Body of pancreas (tissue), 4 donors: ENCODE results near the gene UQCC2. TPM values are rescaled to one million over a fixed set of nuclear protein-coding genes. Genes with fewer than 3 reads are reported as not detected.

ENCODE experiments used
- ATAC-seq: fragments of 150-250 bp; one replicate; pipeline ENCODE4 v1.9.1; 2016
- DNase-seq, 4 donors: peaks; one replicate each; pipeline ENCODE4 v3.0.0-alpha.2; 2019
- H3K27ac ChIP-seq, 4 donors: fragments of 200-600 bp; sonication (generic); 1 replicate in 3 of 4; 2 replicates in 1 of 4; pipeline versions ENCODE4 v1.5.1 to v1.6.1; 2016 to 2019; ENCODE audit warnings: mild to moderate bottlenecking in 1 of 4, mixed read lengths in 1 of 4, moderate library complexity in 1 of 4
- H3K27me3 ChIP-seq, 2 donors: fragments of 200-600 bp; sonication (generic); one replicate each; pipeline ENCODE4 v1.6.0; 2016; ENCODE audit warnings: mild to moderate bottlenecking in 1 of 2
- H3K36me3 ChIP-seq, 2 donors: fragments of 200-600 bp; sonication (generic); replicated peaks in 1 of 2; 2 replicates each; pipeline ENCODE4 v1.5.1; 2016; ENCODE audit warnings: low read depth in 2 of 2; ENCODE audit not compliant: insufficient read depth in 1 of 2
- H3K4me1 ChIP-seq: fragments of 200-600 bp; sonication (generic); one replicate; pipeline ENCODE4 v1.6.0; 2016
- H3K4me3 ChIP-seq, 2 donors: fragments of 200-600 bp; sonication (generic); 1 replicate in 1 of 2; 2 replicates in 1 of 2; pipeline ENCODE4 v1.5.1; 2016 to 2019
- H3K9me3 ChIP-seq, 3 donors: fragments of 200-600 bp; sonication (generic); 1 replicate in 2 of 3; 2 replicates in 1 of 3; pipeline ENCODE4 v1.5.1; 2016
- CTCF ChIP-seq, 7 experiments: fragments of 450-650 bp in 4 of 7; fragments of 200-600 bp in 3 of 7; sonication (generic) in 3 of 7; IDR thresholded peaks; one replicate each; pipeline ENCODE4 v1.5.1; 2016 to 2019; ENCODE audit warnings: antibody characterized with exemption in 7 of 7
- POLR2A ChIP-seq, 3 donors: fragments of 450-650 bp; IDR thresholded peaks; one replicate each; pipeline ENCODE4 v1.6.1; 2016; ENCODE audit warnings: antibody characterized with exemption in 3 of 3, mild to moderate bottlenecking in 2 of 3
- WGBS, 2 donors: methylation state at CpG; one replicate each; pipeline ENCODE4 v1.1.5; 2017; 5-methylcytosine and 5-hydroxymethylcytosine counted together
- intact Hi-C: fragments of 100-400 bp; cut with DNase I; formaldehyde crosslinking; loops from one replicate; pipeline ENCODE4 v1.15.1; 2023
- total RNA-seq, 2 donors: library from RNA; depleted of rRNA; stranded (reverse); fragments of >200 nt; gene quantifications; one replicate each; pipeline ENCODE4 v1.1.0, GENCODE V29; 2016

UQCC2 gene
- total RNA-seq, 2 donors from 2014 or later = 4.0 to 17.6 TPM

- DNase-seq = peak in 1 of 4 donors; percentile 46
- intact Hi-C loops = loop anchor here (10.0 kb wide), 1 partner anchor 58 kb away; no protein-coding TSS in a partner anchor
- Histone ChIP-seq H3K27ac (no peak overlapping the region), H3K27me3 (no peaks in the 10 kb centered on the region), H3K4me1 (peaks cover 8% of the 10 kb centered on the region), H3K9me3 (no peaks in the 10 kb centered on the region), H3K4me3 (no peak overlapping the region), H3K36me3 (no peaks in the 10 kb centered on the region)
- ATAC-seq = no peak
- no peak for TF ChIP-seq POLR2A (IDR thresholded peaks at IDR 0.05)
- TF ChIP-seq CTCF (IDR thresholded peaks at IDR 0.05) = no peak
- WGBS, 2 donors = 71 to 93% methylated on average over 6 to 10 of the region's 10 CpGs
Observed at GRCh38 chr6:33692760-33693158, 18.7 kb downstream of the UQCC2 start.

- no peak for TF ChIP-seq CTCF (IDR thresholded peaks at IDR 0.05)
Observed at GRCh38 chr6:33692078-33692759, 19.3 kb downstream of the UQCC2 start.

GRCh38 chr6:33691456-33692077, 19.9 kb downstream of the UQCC2 start:
- Histone ChIP-seq H3K36me3 (peaks cover 0 to under 1% of the 10 kb centered on the region in 2 donors), H3K27ac (no peak overlapping the region), H3K4me3 (no peak overlapping the region), H3K27me3 (no peaks in the 10 kb centered on the region), H3K9me3 (no peaks in the 10 kb centered on the region), H3K4me1 (no peaks in the 10 kb centered on the region)
- no peak for TF ChIP-seq CTCF (IDR thresholded peaks at IDR 0.05)
- no peak for TF ChIP-seq POLR2A (IDR thresholded peaks at IDR 0.05)
- ATAC-seq = no peak
- intact Hi-C loops = loop anchor here (10.0 kb wide), 1 partner anchor 57 kb away; no protein-coding TSS in a partner anchor
- WGBS, 2 donors = 83 to 88% methylated on average over 12 to 15 of the region's 15 CpGs
- DNase-seq = no peak

More at GRCh38 chr6:33692078-33692759, 19.3 kb downstream of the UQCC2 start:
- Histone ChIP-seq H3K36me3 (no peaks in the 10 kb centered on the region), H3K4me3 (no peak overlapping the region), H3K9me3 (no peaks in the 10 kb centered on the region), H3K27me3 (no peaks in the 10 kb centered on the region), H3K27ac (no peak overlapping the region), H3K4me1 (peaks cover 5% of the 10 kb centered on the region)
- 77 to 88% methylated on average over 9 to 12 of the region's 12 CpGs for WGBS, 2 donors
- ATAC-seq = no peak
- DNase-seq = no peak
- intact Hi-C loops = loop anchor here (10.0 kb wide), 1 partner anchor 57 kb away; no protein-coding TSS in a partner anchor

GRCh38 chr6:33690766-33691165, 20.7 kb downstream of the UQCC2 start:
- H3K27me3 ChIP-seq = no peaks in the 10 kb centered on the region
- H3K9me3 ChIP-seq = no peaks in the 10 kb centered on the region
- H3K4me1 ChIP-seq = no peaks in the 10 kb centered on the region
- ATAC-seq (no peak), DNase-seq (no peak)
- WGBS, 2 donors = 85 to 88% methylated on average over 13 of the region's 13 CpGs
- H3K36me3 ChIP-seq = peaks cover 0 to 6% of the 10 kb centered on the region in 2 donors
- no peak overlapping the region for H3K4me3 ChIP-seq
- H3K27ac ChIP-seq = no peak overlapping the region
- TF ChIP-seq POLR2A (IDR thresholded peaks at IDR 0.05) (no peak), CTCF (IDR thresholded peaks at IDR 0.05) (no peak)
- intact Hi-C loops = loop anchor here (10.0 kb wide), 1 partner anchor 56 kb away; no protein-coding TSS in a partner anchor
